GM18861 (cell line): ENCODE data around the gene UNKL.

Source experiments
- ATAC-seq: cut with Tn5 transposase; IDR thresholded peaks from one replicate; pipeline ENCODE4 v1.9.1; 2021; ENCODE audit not compliant: unreplicated experiment

Gene UNKL

GRCh38 chr16:1313721-1314369, 100.7 kb downstream of the UNKL start:
- no peak for ATAC-seq
